GM21723 (cell line): ENCODE results near the gene ENTPD7.
"Not testable (repeated sequence)": the region's sequence is repeated elsewhere in the genome, so short reads cannot be mapped to it uniquely, and the experiment has no call there.

Source experiments
- ATAC-seq: cut with Tn5 transposase; IDR thresholded peaks from one replicate; pipeline ENCODE4 v1.9.1; 2021; ENCODE audit warnings: mild to moderate bottlenecking, moderate library complexity; ENCODE audit not compliant: unreplicated experiment

ENTPD7 gene, protein sequence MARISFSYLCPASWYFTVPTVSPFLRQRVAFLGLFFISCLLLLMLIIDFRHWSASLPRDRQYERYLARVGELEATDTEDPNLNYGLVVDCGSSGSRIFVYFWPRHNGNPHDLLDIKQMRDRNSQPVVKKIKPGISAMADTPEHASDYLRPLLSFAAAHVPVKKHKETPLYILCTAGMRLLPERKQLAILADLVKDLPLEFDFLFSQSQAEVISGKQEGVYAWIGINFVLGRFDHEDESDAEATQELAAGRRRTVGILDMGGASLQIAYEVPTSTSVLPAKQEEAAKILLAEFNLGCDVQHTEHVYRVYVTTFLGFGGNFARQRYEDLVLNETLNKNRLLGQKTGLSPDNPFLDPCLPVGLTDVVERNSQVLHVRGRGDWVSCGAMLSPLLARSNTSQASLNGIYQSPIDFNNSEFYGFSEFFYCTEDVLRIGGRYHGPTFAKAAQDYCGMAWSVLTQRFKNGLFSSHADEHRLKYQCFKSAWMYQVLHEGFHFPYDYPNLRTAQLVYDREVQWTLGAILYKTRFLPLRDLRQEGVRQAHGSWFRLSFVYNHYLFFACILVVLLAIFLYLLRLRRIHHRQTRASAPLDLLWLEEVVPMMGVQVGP

GRCh38 chr10:99659031-99659867, at the start of gene ENTPD7:
Gene ENTPD7, plus strand, starts transcription at chr10:99659509. Its CDS starts 448 bp downstream, at chr10:99659957.
- ATAC-seq, result peak; percentile 99

DNA sequence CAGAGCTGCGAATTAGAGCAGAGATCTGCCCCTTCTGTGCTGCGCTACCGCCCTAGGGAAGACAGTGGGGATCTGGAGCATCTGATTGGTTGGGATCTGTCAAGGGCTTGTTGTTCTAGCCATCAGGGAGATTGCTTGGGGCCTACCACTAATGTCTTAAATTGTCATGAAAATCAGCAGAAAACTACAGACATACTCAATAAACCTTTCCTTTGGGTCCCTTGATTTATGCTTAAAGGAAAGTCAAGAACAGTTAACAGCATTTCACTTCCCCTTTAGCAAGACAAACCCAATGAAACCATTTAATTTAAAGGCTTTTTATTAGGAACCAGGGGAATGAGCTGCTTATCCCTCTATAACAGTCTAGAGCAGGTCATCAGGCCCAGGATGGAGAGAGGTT, 49.1 kb upstream of the ENTPD7 start:
- ATAC-seq, result no peak

- no peak for ATAC-seq
Observed at GRCh38 chr10:99611326-99611725, 48.0 kb upstream of the ENTPD7 start.

DNA sequence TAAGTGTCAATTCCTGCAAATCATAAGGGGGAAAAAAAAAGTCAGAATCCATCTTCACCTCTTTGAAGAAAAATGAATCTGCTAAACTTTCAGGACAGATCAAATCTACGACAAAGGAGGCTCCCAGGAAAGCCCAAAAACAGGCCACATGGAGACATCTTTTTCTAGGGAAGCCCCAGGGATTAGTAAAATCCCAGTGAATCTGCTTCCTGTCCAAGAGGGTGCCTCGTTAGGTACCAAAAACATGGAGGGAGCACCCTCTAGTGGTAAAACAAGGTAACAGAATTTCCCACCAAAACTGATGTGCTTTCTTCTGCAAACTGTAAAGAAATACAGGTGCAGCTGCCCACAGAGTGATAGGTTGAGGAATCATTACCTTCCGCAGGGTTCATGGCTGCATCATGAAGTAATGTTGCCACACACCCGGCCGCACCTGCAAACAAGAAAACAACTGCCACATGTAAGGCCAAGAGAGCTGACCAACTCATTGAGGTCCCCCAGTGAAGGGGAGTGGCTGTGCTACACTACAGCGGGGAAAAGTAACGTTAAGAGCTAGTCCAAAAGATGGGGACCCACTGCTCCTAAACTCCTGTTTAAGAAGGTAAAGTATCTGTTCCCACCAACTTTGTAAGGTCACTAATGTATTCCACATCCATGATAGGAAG, 47.0 kb upstream of the ENTPD7 start:
- ATAC-seq, result no peak

DNA sequence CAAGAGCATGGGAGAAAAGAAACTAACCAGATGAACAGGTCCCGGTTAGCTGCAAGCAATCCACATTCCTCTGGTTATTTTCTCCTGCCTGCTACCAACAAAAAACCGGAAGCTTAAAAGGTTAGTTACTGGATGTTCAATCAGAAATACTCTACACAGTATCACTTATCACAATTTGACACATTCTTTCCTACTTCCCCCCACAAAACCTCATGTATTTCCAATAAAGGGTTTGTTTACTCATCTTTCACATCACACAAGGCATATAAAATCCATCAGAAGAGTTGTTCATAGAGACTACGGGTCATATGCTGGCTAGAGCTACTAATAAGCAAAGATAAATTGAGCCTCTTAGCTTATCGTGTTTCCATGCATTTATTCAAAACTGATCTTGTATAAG, 43.9 kb upstream of the ENTPD7 start:
- no peak for ATAC-seq

DNA sequence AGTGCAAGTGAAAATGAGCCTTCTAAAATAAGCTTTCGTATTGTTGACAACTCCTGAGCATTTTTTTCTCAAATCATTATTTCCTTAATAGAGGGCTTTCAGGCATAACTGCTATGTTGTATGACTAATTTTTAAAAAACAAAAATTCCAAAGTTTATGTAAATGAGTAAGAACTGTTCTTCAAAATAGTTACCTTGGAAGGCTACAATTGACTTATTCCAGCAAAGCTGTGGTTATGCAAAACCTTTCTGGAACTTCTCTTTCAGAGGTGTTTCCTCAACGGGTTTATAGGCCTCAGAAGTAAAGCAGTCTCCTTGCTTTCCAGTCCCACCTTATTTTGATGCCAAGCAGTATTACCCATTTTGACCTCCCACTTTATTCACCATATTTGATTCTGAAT, 41.6 kb upstream of the ENTPD7 start:
- ATAC-seq, result no peak

DNA sequence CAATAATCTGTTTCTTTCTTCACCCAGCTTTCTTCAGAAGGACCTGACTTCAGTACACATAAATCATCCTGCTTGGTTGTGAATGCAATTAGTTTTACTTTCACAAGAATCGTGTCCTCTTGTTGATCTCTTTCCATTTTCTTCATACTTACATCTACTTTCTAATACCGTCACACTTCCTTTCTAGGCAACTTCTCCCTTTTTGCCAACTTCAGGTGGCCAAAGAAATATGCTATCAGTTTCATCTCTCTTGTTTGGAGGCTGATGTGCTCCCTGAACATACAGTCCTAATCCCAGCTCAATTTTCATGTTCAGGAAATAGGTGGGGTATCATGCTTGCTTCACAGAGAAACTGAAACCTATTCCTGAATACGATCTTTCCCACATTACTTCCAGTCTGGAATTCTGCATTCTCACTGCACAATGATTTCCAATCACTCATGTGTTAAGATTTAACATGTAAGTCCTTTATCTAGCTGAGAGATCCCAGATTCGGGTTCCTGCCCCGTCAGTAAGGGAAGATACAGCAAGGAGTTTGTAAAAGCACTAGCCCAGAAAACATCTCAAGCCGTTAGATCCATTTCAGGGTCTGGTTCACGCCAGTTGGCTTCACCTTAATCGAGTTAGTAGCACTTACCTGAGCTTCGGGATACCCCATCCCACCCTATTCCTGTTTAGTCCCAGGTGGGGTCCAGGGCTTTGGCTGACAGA, 40.1 kb upstream of the ENTPD7 start:
- no peak for ATAC-seq

DNA sequence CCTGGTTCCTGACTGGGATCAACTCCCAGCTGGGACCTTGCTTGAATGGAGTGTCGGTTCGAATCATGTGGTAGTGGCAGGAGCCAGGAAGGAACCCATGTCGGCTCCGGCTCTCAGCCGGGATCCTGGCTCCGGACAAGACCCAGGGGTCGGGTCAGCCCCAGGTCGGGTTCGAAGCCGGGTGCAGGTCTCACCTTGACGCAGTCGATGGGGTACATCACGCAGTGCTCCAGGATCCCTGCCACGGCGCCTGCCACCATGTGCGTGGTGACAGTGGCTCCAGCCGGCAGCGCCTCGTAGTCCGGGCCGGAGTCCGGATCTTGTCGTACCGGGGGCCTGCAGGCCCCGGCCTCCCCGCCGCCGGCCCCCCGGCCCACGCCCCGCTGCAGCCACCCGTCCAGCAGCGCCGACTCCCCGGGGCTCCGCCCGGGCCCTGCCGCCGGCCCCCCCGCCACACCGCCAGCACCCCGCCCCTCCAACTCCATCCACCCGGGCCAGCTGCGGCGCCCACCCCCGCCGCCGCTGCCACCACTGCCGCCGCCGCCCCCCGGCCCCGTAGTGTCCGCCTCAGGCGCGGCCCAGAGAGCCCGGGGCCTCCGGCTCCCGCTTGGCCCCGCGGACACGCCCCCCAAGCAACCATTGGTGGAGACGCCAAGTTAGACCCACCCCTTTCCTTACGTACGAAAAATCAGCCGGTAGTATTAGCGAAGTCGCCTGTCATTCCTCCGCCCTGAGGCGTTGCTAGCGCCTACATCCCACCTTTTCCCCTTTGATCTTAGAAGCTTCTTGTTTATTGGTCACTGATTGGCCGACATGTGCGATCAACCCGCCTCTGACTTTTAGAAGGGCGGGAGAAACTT, 39.2 kb upstream of the ENTPD7 start, which contains the start of gene SLC25A28:
Gene SLC25A28, minus strand, starts transcription at position 589 of the 860 bp plus-strand sequence. Its CDS starts 104 bp downstream, at position 485.
- ATAC-seq, result peak; percentile 79

DNA sequence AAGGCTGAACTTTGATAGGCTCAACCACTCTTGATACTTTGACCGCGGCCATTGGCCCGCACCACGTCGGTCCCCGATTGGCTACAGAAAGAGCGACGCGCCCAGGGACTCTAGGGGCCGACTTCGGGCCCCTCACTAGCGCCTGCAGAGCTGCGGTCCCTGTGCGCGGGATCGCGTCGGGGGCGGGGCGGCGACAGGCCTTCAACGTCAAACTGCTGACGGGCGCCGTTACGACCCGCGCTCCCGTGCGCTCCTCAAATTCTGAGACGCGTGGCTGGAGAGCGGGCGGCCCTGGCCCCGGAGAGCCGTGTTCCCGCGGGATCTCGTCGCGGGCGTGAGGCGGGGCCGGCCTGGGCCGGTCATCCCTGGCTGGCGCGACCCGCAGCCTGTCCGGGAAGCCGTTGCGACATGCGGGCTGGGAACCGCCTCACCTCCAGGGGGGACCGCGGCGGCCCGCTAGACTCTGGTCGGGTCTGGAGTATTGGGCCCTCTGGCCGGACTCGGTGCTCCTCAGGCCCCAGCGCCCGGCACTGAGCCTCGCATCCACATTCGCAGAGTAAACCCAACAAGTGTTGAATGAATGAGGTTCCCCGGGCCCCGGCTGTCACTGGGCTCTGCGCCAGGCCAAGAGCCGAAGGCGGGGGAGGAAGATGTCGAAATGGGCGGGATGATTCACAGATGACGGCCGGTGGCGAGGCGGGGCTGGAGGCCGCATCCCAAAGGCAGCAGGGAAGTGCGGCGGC, 38.4 kb upstream of the ENTPD7 start:
- ATAC-seq, result peak; percentile 87

DNA sequence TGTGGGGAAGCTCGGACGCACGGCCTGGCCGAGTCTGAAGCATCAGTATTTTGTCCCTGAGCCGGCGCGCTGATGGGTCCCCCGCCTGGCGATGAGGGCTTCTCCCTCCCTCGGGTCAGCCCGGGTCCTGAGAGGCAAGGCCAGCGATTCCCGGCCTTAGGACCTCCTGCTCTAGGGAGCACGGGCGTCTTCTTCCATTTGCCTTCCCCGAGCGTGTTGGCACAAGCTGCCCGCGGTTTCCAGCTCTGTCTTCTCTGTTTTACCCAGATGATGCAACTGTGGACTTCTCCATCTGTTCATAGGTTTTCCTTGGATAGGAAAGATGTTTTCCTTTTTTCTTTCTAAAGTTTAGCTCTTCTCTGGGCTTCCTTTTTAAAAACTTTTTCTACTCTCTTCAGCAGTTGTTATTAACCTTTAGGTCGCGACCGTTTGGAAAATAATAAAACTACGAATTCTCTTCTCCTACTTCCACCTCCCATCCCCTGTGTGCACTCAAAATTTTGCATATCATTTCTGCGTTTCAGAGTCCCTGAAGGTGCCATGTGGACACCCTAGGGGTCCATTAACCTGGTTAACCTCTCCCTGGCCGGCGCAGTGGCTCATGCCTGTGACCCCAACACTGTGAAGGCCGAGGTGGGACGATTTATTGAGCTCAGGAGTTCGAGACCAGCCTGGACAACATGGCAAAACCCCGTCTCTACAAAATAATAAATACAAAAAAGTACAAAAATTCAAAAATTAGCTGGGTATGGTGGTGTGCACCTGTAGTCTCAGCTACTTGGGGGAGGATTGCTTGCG, 37.7 kb upstream of the ENTPD7 start:
- no peak for ATAC-seq

DNA sequence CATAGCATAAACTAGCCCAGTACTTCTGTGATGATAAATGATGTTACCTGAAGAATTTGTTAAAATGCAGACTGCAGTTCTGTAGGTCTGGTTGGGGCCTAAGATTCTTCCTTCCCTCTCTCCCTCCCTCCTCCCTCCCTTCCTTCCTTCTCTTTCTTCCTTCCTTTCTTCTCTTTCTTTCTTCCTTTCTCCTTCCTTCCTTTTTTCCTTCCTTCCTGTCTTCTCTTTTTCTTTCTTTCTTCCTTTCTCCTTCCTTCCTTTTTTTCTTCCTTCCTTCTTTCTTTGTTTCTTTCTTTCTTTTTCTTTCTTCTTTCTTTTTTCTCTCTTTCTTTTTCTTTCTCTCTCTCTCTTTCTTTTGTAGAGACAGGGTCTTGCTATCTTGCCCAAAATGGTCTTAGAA, 35.4 kb upstream of the ENTPD7 start:
- ATAC-seq, result no peak

DNA sequence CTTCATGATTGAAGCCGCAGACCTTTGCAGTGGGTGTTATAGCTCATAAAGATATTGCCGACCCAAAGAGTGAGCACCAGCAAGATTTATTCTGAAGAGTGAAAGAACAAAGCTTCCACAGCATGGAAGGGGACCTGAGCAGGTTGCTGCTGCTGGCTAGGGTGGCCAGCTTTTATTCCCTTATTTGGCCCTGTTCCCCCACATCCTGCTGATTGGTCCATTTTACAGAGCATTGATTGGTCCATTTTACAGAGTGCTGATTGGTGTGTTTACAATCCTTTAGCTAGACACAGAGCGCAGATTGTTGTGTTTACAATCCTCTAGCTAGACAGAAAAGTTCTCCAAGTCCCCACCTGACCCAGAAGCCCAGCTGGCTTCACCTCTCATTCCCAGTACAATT, 34.2 kb upstream of the ENTPD7 start:
- not testable (repeated sequence) for ATAC-seq

DNA sequence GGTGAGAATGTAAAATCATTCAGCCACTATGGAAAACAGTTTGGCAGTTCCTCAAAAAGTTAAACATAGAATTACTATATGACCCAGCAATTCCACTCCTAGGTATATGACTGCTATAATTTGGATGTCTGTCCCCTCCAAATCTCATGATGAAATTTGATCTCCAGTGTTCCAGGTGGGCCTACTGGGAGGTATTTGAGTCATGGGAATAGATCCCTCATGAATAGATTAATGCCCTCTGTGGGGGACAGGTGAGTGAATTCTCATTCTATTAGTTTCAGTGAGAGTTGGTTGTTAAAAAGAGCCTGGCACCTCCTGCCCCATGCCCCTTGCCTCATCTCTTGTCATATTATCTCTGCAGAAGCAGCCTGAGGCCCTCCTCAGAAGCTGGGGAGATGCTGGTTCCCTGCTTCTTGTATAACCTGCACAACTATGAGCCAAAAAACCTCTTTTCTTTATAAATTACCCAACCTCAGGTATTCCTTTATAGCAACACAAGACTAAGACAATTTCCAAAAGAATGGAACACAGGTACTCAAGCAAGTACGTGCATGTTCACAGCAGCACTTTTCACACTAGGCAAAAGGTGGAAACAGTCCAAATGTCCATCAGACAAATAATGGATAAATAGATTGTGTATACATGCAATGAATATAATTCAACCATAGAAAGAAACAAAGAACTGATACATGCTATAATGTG, 30.2 kb upstream of the ENTPD7 start:
- ATAC-seq, result no peak

DNA sequence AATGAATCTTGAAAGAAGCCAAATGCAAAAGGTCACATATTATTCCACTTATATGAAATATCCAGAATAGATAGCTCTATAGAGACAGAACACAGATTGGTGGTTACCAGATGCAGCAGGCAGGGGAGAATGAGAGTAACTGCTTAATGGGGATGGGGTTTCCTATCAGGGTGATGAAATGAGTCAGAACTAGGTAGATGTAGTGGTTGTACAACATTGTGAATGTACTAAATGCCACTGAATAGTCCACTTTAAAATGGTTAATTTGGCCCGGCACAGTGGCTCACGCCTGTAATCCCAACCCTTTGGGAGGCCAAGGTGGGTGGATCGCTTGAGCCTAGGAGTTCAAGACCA, 29.7 kb upstream of the ENTPD7 start:
- peak; percentile 47 for ATAC-seq

GRCh38 chr10:99630433-99630832, 28.9 kb upstream of the ENTPD7 start:
- no peak for ATAC-seq

GRCh38 chr10:99630991-99631390, 28.3 kb upstream of the ENTPD7 start:
- ATAC-seq, result no peak

DNA sequence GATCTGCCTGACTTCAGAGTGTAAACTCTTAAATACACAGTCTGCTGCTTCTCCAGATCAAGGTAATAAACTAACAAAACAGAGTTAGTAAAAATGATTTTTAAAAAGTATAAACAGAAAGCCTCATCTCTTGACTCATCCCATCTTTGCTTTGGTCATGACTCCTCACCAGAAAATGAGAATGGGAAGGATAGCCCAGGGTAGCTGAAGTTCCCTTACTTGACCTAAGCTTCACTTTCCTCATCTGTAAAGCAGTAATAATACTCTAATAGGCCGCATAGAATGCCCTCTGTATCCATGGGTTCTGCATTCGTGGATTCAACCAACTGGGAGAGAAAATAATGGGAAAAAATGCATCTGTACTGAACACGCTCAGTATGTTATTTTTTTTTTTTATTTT, 27.8 kb upstream of the ENTPD7 start:
- ATAC-seq, result no peak
